Right lung (tissue), 5 donors: Measurements from ENCODE around the gene ORM1. TPM values are rescaled to one million over a fixed set of nuclear protein-coding genes. Genes with fewer than 3 reads are reported as not detected.

Experiments
- DNase-seq, 2 donors: peaks; one replicate each; pipeline ENCODE4 v3.0.0-alpha.2; 2013
- polyA plus RNA-seq, 5 donors: library from polyadenylated mRNA; unstranded; fragments of 120-200 nt; gene quantifications; one replicate each; pipeline versions ENCODE4 v1.2.1 to v1.2.3, GENCODE V29; 2013; ENCODE audit warnings: inconsistent platforms in 1 of 5, low replicate concordance in 1 of 5; ENCODE audit not compliant: insufficient read length in 5 of 5, insufficient read depth in 1 of 5

The ORM1 gene
- polyA plus RNA-seq, 5 donors: 1.9 to 6.7 (median 4.3) TPM

GRCh38 chr9:114287001-114287762, 35.7 kb upstream of the ORM1 start:
- DNase-seq: no peak

- no peak for DNase-seq
Measured at GRCh38 chr9:114287763-114288192, 35.1 kb upstream of the ORM1 start.

DNA sequence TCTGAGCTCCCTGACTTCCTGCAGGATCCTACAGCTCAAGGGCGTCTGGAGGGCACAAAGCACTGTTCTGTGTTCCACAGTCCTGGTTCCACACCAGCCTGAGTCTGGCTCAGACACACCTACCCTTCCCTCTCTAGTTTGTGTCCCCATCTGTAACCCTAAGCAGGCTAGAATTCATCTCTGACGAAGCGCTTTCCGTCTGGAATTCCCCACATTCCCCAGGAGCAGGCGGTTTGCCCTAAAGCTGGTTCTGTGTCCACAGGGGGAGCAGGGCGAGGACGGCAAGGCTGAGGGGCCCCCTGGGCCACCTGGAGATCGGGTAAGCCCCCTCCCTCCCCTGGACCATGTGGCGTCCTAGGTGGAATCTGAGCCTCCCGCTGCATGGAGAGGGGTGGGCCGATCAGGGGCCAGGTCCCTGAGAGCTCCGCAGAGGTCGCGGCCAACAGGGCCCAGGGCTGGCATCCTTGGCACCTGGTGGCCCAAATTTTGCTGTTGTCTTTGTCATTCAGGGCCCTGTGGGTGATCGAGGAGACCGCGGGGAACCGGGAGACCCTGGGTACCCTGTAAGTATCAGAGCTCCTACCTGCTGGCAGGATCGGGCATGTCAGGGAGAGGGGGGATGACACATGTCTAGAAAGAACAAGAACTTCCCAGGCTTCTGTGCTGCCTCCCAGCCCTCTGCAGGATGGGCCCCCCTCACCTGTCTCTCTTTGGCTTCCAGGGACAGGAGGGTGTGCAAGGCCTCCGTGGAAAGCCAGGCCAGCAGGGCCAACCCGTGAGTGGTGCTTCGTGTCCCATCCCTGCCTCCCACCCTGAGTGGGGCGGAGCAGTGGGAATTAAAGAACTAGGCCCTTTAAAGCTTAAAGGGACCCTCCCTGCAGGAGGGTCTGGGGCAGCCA, 34.5 kb upstream of the ORM1 start:
- no peak for DNase-seq

DNA sequence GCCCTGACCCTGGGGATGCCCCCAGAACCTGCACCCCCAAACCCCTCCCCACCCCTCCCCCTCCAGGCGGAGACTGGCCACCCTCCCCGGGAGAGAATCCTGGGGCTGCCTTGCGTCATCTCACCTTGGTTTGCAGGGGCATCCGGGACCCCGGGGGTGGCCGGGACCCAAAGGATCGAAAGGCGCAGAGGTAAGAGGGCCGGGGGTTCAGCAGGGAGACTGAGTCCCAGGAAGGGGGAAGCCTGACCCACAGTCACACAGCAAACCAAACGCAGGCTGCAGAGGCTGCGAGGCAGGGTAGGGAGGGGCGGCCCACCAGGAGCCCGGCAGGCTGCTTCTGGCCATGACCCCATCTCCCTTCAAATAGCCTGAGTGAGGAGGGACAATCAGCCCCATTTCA, 33.8 kb upstream of the ORM1 start:
- no peak for DNase-seq

GRCh38 chr9:114289571-114290481, 33.1 kb upstream of the ORM1 start:
- DNase-seq: no peak

- no peak for DNase-seq
Measured at GRCh38 chr9:114290561-114290986, 32.3 kb upstream of the ORM1 start.

- DNase-seq: peak; percentile 52 to 69
Measured at GRCh38 chr9:114291064-114291474, 31.8 kb upstream of the ORM1 start.

GRCh38 chr9:114291886-114292590, 30.9 kb upstream of the ORM1 start:
- DNase-seq: no peak

- DNase-seq: no peak
Measured at GRCh38 chr9:114294664-114295063, 28.2 kb upstream of the ORM1 start.

DNA sequence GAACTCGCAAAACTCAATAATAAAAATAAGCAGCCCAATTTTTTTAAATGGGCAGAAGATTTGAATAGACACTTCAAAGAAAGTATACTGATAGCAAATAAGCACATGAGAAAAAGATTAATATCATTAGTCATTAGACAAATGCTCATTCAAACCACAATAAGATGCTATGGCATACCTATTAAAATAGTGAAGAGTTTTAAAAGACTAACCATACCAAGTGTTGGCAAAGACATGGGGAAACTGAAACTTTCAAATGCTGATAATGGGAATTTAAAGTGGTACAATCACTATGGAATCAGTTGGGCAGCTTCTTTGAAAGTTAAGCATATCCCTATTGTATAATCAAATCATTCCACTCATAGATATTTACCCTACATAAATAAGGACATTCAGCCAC, 26.6 kb upstream of the ORM1 start:
- DNase-seq: no peak

DNA sequence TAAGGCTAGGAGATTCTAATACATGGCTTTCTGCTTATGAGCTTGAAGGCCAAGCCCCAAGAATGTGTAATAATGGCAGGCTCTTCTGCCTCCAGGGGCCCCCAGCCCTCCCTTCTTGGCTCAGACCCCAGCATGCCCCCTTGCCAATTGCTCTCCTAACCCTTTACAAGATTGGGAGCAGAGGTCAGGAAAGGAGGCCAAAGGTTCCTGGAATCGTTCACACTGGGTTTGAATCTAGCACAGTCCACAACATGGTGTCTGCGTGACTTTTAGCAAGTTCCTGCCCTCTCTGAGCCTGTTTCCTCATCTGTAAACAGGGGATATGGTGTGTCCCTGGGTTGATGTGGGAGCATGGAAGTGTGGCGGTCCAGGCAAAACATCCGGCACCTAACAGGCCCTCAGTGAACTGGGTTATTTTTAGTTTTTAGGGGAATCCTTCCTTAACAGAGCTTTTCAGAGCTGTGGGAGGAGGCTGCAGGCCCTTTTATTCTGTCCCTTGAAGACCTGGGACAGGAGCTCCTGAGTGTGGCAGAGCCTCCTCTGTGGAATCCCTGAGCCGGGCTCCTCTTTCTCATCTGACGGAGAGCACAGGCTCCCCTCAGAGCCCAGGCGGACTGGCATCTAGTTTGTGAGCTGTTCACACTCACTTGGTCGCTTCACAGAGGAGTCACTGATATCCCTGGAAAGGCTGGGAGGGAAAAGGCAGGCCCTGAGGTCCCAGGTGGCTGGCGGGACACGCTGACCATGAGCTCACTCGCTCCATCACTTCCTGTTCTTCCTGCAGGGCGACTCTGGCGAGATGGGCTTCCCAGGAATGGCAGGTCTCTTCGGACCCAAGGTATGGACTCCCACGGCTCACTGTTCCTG, 23.4 kb upstream of the ORM1 start:
- DNase-seq: no peak

GRCh38 chr9:114300153-114300845, 22.6 kb upstream of the ORM1 start:
- DNase-seq: no peak

- no peak for DNase-seq
Measured at GRCh38 chr9:114300846-114301797, 21.8 kb upstream of the ORM1 start.

- no peak for DNase-seq
Measured at GRCh38 chr9:114301798-114302565, 20.9 kb upstream of the ORM1 start.

GRCh38 chr9:114302727-114303126, 20.2 kb upstream of the ORM1 start:
- DNase-seq: no peak

GRCh38 chr9:114303571-114303970, 19.3 kb upstream of the ORM1 start:
- DNase-seq: no peak

DNA sequence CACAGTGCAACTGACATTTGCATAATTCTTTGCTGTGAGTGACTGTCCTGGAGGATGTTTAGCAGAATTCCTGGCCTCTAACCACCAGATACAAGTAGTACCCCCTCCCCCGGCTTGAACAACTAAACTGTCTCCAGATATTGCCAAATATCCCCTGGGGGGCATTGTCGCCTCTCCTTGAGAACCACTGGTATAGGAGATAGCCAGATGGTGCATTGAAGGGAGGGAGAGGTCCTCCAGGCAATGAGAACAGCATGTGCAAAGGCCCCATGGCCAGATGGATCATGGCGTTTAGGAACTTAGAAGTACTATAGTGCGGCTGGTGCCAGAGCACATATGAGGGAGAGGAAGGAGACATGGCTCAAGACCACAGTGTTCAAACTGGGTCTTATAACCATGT, 18.9 kb upstream of the ORM1 start:
- no peak for DNase-seq
